ENCODE data around the gene EFHD2. TPM values are rescaled to one million over a fixed set of nuclear protein-coding genes. Genes with fewer than 3 reads are reported as not detected.

The EFHD2 gene
- total RNA-seq, 1 donor from 2014 or later = 23.0 TPM

GRCh38 chr1:15424146-15424667, 14.5 kb downstream of the EFHD2 start:
- no peak for DNase-seq (ENCODE audit: low read depth, low spot score)
- TF ChIP-seq CTCF (conservative IDR thresholded peaks at IDR 0.05) = no peak
- H3K36me3 Mint-ChIP-seq (ENCODE audit: low read depth) = peaks cover 4% of the 10 kb centered on the region
- H3K9me3 Mint-ChIP-seq = no peaks in the 10 kb centered on the region
- H3K27me3 Mint-ChIP-seq (ENCODE audit: low read depth) = no peaks in the 10 kb centered on the region
- no peak overlapping the region for H3K27ac Mint-ChIP-seq (ENCODE audit: unreplicated experiment)
- no peak overlapping the region for H3K4me3 Mint-ChIP-seq
- peaks cover 15% of the 10 kb centered on the region for H3K4me1 Mint-ChIP-seq

GRCh38 chr1:15424981-15425380, 15.3 kb downstream of the EFHD2 start:
- no peak for DNase-seq (ENCODE audit: low read depth, low spot score)
- no peak for TF ChIP-seq CTCF (conservative IDR thresholded peaks at IDR 0.05)
- Mint-ChIP-seq H3K4me1 (peaks cover 15% of the 10 kb centered on the region), H3K27ac (ENCODE audit: unreplicated experiment) (no peak overlapping the region), H3K27me3 (ENCODE audit: low read depth) (no peaks in the 10 kb centered on the region), H3K4me3 (no peak overlapping the region), H3K9me3 (no peaks in the 10 kb centered on the region), H3K36me3 (ENCODE audit: low read depth) (peaks cover 4% of the 10 kb centered on the region)

- TF ChIP-seq CTCF (conservative IDR thresholded peaks at IDR 0.05) = no peak
- Mint-ChIP-seq H3K4me1 (peaks cover 15% of the 10 kb centered on the region), H3K36me3 (ENCODE audit: low read depth) (peaks cover 4% of the 10 kb centered on the region), H3K27me3 (ENCODE audit: low read depth) (no peaks in the 10 kb centered on the region), H3K9me3 (no peaks in the 10 kb centered on the region), H3K27ac (ENCODE audit: unreplicated experiment) (no peak overlapping the region), H3K4me3 (no peak overlapping the region)
- no peak for DNase-seq (ENCODE audit: low read depth, low spot score)
These were observed 15.8 kb downstream of the EFHD2 start for GRCh38 chr1:15425521-15425920.

GRCh38 chr1:15425958-15426357, 16.3 kb downstream of the EFHD2 start:
- Mint-ChIP-seq H3K36me3 (ENCODE audit: low read depth) (peaks cover 1% of the 10 kb centered on the region), H3K27ac (ENCODE audit: unreplicated experiment) (no peak overlapping the region), H3K4me3 (no peak overlapping the region), H3K27me3 (ENCODE audit: low read depth) (no peaks in the 10 kb centered on the region), H3K9me3 (no peaks in the 10 kb centered on the region), H3K4me1 (peaks cover 15% of the 10 kb centered on the region)
- no peak for DNase-seq (ENCODE audit: low read depth, low spot score)
- TF ChIP-seq CTCF (conservative IDR thresholded peaks at IDR 0.05) = no peak

- TF ChIP-seq CTCF (conservative IDR thresholded peaks at IDR 0.05) = no peak
- Mint-ChIP-seq H3K9me3 (no peaks in the 10 kb centered on the region), H3K4me1 (peaks cover 13% of the 10 kb centered on the region), H3K27me3 (ENCODE audit: low read depth) (no peaks in the 10 kb centered on the region), H3K4me3 (no peak overlapping the region), H3K36me3 (ENCODE audit: low read depth) (no peaks in the 10 kb centered on the region), H3K27ac (ENCODE audit: unreplicated experiment) (peak overlapping the region; percentile 57)
- no peak for DNase-seq (ENCODE audit: low read depth, low spot score)
These were observed 17.0 kb downstream of the EFHD2 start for GRCh38 chr1:15426492-15427279.
